Measurements from ENCODE around the gene PGAP1.
A peak's percentile ranks its signal among the peaks of the same experiment; 100 is the strongest.

The PGAP1 gene

GRCh38 chr2:196966061-196966460, 39.6 kb upstream of the PGAP1 start:
- DNase-seq (ENCODE audit: low spot score): no peak
- H3K36me3 ChIP-seq (replicated peaks in 1 of 2; ENCODE audit: control insufficient read depth in 2 of 2, insufficient read depth in 2 of 2, low read length in 2 of 2): no peaks in the 10 kb centered on the region
- H2AFZ ChIP-seq (ENCODE audit: low read length): peak overlapping the region; percentile 8
- no peak overlapping the region for H3K27ac ChIP-seq (replicated peaks; ENCODE audit: low read length)
- H3K9me3 ChIP-seq (replicated peaks in 1 of 2; ENCODE audit: control insufficient read depth in 2 of 2, insufficient read depth in 1 of 2, low read depth in 1 of 2, low read length in 2 of 2): peaks cover 0 to 4% of the 10 kb centered on the region in 2 donors
- H2BK5ac ChIP-seq (ENCODE audit: low read length): no peak overlapping the region
- no CpG with 5 or more reads among the region's 3 CpGs for WGBS, 2 donors (ENCODE audit: extremely low coverage in 2 of 2, insufficient read length in 2 of 2, insufficient replicate concordance in 1 of 2)
- no peak overlapping the region for H3K4me2 ChIP-seq (ENCODE audit: insufficient read depth, low read length, poor library complexity, severe bottlenecking)
- H2AK5ac ChIP-seq (ENCODE audit: low read depth, low read length): no peak overlapping the region
- H4K8ac ChIP-seq (ENCODE audit: low read depth, low read length): no peak overlapping the region
- no peak overlapping the region for H3K23ac ChIP-seq (ENCODE audit: low read depth, low read length, poor library complexity)
- H3K18ac ChIP-seq (ENCODE audit: low read length): no peak overlapping the region
- no peak overlapping the region for H3K9ac ChIP-seq (ENCODE audit: low read depth, low read length, poor library complexity)
- peaks cover 0 to 5% of the 10 kb centered on the region in 2 donors for H3K4me1 ChIP-seq (ENCODE audit: control insufficient read depth in 2 of 2, insufficient read depth in 1 of 2, low read depth in 1 of 2, low read length in 2 of 2)
- no peak overlapping the region for H3K4ac ChIP-seq (ENCODE audit: low read length)
- no peak overlapping the region for H4K91ac ChIP-seq (ENCODE audit: low read depth, low read length, poor library complexity)
- H3K27me3 ChIP-seq (ENCODE audit: control insufficient read depth in 3 of 3, insufficient read depth in 3 of 3, low read depth in 1 of 3, low read length in 3 of 3): peaks cover 0 to 1% (median 0%) of the 10 kb centered on the region in 3 experiments
- H2BK120ac ChIP-seq (ENCODE audit: low read depth, low read length): no peak overlapping the region
- H3K14ac ChIP-seq (ENCODE audit: low read length): no peak overlapping the region
- H2BK15ac ChIP-seq (ENCODE audit: low read length): no peak overlapping the region
- no peak overlapping the region for H3K4me3 ChIP-seq (ENCODE audit: low read length in 2 of 2)
- H2BK12ac ChIP-seq (ENCODE audit: low read length): no peak overlapping the region
- no peaks in the 10 kb centered on the region for H3K79me1 ChIP-seq (ENCODE audit: low read depth, low read length)

GRCh38 chr2:196965651-196966050, 39.1 kb upstream of the PGAP1 start:
- Histone ChIP-seq H3K4me2 (ENCODE audit: insufficient read depth, low read length, poor library complexity, severe bottlenecking) (no peak overlapping the region), H3K27me3 (ENCODE audit: control insufficient read depth in 3 of 3, insufficient read depth in 3 of 3, low read depth in 1 of 3, low read length in 3 of 3) (peaks cover 0 to 1% (median 0%) of the 10 kb centered on the region in 3 experiments), H3K14ac (ENCODE audit: low read length) (no peak overlapping the region), H2BK15ac (ENCODE audit: low read length) (no peak overlapping the region), H3K18ac (ENCODE audit: low read length) (no peak overlapping the region), H3K4me3 (ENCODE audit: low read length in 2 of 2) (no peak overlapping the region), H3K4ac (ENCODE audit: low read length) (no peak overlapping the region), H3K79me1 (ENCODE audit: low read depth, low read length) (no peaks in the 10 kb centered on the region), H2BK5ac (ENCODE audit: low read length) (no peak overlapping the region), H3K36me3 (replicated peaks in 1 of 2; ENCODE audit: control insufficient read depth in 2 of 2, insufficient read depth in 2 of 2, low read length in 2 of 2) (no peaks in the 10 kb centered on the region), H2BK12ac (ENCODE audit: low read length) (no peak overlapping the region), H3K4me1 (ENCODE audit: control insufficient read depth in 2 of 2, insufficient read depth in 1 of 2, low read depth in 1 of 2, low read length in 2 of 2) (peaks cover 0 to 5% of the 10 kb centered on the region in 2 donors), H2AK5ac (ENCODE audit: low read depth, low read length) (no peak overlapping the region), H3K23ac (ENCODE audit: low read depth, low read length, poor library complexity) (no peak overlapping the region), H4K91ac (ENCODE audit: low read depth, low read length, poor library complexity) (no peak overlapping the region), H4K8ac (ENCODE audit: low read depth, low read length) (no peak overlapping the region), H3K27ac (replicated peaks; ENCODE audit: low read length) (no peak overlapping the region), H3K9me3 (replicated peaks in 1 of 2; ENCODE audit: control insufficient read depth in 2 of 2, insufficient read depth in 1 of 2, low read depth in 1 of 2, low read length in 2 of 2) (peaks cover 0 to 4% of the 10 kb centered on the region in 2 donors), H2BK120ac (ENCODE audit: low read depth, low read length) (no peak overlapping the region), H2AFZ (ENCODE audit: low read length) (peak overlapping the region; percentile 8), H3K9ac (ENCODE audit: low read depth, low read length, poor library complexity) (no peak overlapping the region)
- no CpG with 5 or more reads among the region's 4 CpGs for WGBS, 2 donors (ENCODE audit: extremely low coverage in 2 of 2, insufficient read length in 2 of 2, insufficient replicate concordance in 1 of 2)
- DNase-seq (ENCODE audit: low spot score): no peak

- Histone ChIP-seq H3K4me1 (ENCODE audit: control insufficient read depth in 2 of 2, insufficient read depth in 1 of 2, low read depth in 1 of 2, low read length in 2 of 2) (peaks cover 0 to 5% of the 10 kb centered on the region in 2 donors), H3K9me3 (replicated peaks in 1 of 2; ENCODE audit: control insufficient read depth in 2 of 2, insufficient read depth in 1 of 2, low read depth in 1 of 2, low read length in 2 of 2) (peaks cover 0 to 4% of the 10 kb centered on the region in 2 donors), H3K27ac (replicated peaks; ENCODE audit: low read length) (no peak overlapping the region), H2AK5ac (ENCODE audit: low read depth, low read length) (no peak overlapping the region), H3K18ac (ENCODE audit: low read length) (peak overlapping the region; percentile 29), H2BK120ac (ENCODE audit: low read depth, low read length) (no peak overlapping the region), H2AFZ (ENCODE audit: low read length) (no peak overlapping the region), H4K91ac (ENCODE audit: low read depth, low read length, poor library complexity) (no peak overlapping the region), H3K36me3 (replicated peaks in 1 of 2; ENCODE audit: control insufficient read depth in 2 of 2, insufficient read depth in 2 of 2, low read length in 2 of 2) (no peaks in the 10 kb centered on the region), H2BK12ac (ENCODE audit: low read length) (no peak overlapping the region), H3K4ac (ENCODE audit: low read length) (no peak overlapping the region), H3K23ac (ENCODE audit: low read depth, low read length, poor library complexity) (no peak overlapping the region), H2BK5ac (ENCODE audit: low read length) (no peak overlapping the region), H3K14ac (ENCODE audit: low read length) (no peak overlapping the region), H3K4me3 (ENCODE audit: low read length in 2 of 2) (no peak overlapping the region), H3K27me3 (ENCODE audit: control insufficient read depth in 3 of 3, insufficient read depth in 3 of 3, low read depth in 1 of 3, low read length in 3 of 3) (peaks cover 0 to 1% (median 0%) of the 10 kb centered on the region in 3 experiments), H3K4me2 (ENCODE audit: insufficient read depth, low read length, poor library complexity, severe bottlenecking) (no peak overlapping the region), H2BK15ac (ENCODE audit: low read length) (no peak overlapping the region), H4K8ac (ENCODE audit: low read depth, low read length) (no peak overlapping the region), H3K79me1 (ENCODE audit: low read depth, low read length) (no peaks in the 10 kb centered on the region), H3K9ac (ENCODE audit: low read depth, low read length, poor library complexity) (no peak overlapping the region)
- DNase-seq (ENCODE audit: low spot score): no peak
- WGBS, 2 donors (ENCODE audit: extremely low coverage in 2 of 2, insufficient read length in 2 of 2, insufficient replicate concordance in 1 of 2): no CpG with 5 or more reads among the region's 1 CpG
Measured at GRCh38 chr2:196963961-196964360, 37.5 kb upstream of the PGAP1 start.

GRCh38 chr2:196963043-196963442, 36.5 kb upstream of the PGAP1 start:
- Histone ChIP-seq H3K4ac (ENCODE audit: low read length) (no peak overlapping the region), H2BK120ac (ENCODE audit: low read depth, low read length) (no peak overlapping the region), H3K4me2 (ENCODE audit: insufficient read depth, low read length, poor library complexity, severe bottlenecking) (no peak overlapping the region), H2BK15ac (ENCODE audit: low read length) (no peak overlapping the region), H3K9me3 (replicated peaks in 1 of 2; ENCODE audit: control insufficient read depth in 2 of 2, insufficient read depth in 1 of 2, low read depth in 1 of 2, low read length in 2 of 2) (peaks cover 0 to 4% of the 10 kb centered on the region in 2 donors), H2BK5ac (ENCODE audit: low read length) (no peak overlapping the region), H4K91ac (ENCODE audit: low read depth, low read length, poor library complexity) (no peak overlapping the region), H4K8ac (ENCODE audit: low read depth, low read length) (no peak overlapping the region), H3K27me3 (ENCODE audit: control insufficient read depth in 3 of 3, insufficient read depth in 3 of 3, low read depth in 1 of 3, low read length in 3 of 3) (peaks cover 0 to 1% (median 0%) of the 10 kb centered on the region in 3 experiments), H3K18ac (ENCODE audit: low read length) (no peak overlapping the region), H2AFZ (ENCODE audit: low read length) (no peak overlapping the region), H3K4me1 (ENCODE audit: control insufficient read depth in 2 of 2, insufficient read depth in 1 of 2, low read depth in 1 of 2, low read length in 2 of 2) (peaks cover 0 to 5% of the 10 kb centered on the region in 2 donors), H3K9ac (ENCODE audit: low read depth, low read length, poor library complexity) (no peak overlapping the region), H2BK12ac (ENCODE audit: low read length) (no peak overlapping the region), H2AK5ac (ENCODE audit: low read depth, low read length) (no peak overlapping the region), H3K23ac (ENCODE audit: low read depth, low read length, poor library complexity) (no peak overlapping the region), H3K14ac (ENCODE audit: low read length) (no peak overlapping the region), H3K36me3 (replicated peaks in 1 of 2; ENCODE audit: control insufficient read depth in 2 of 2, insufficient read depth in 2 of 2, low read length in 2 of 2) (no peaks in the 10 kb centered on the region), H3K4me3 (ENCODE audit: low read length in 2 of 2) (no peak overlapping the region), H3K27ac (replicated peaks; ENCODE audit: low read length) (no peak overlapping the region), H3K79me1 (ENCODE audit: low read depth, low read length) (no peaks in the 10 kb centered on the region)
- WGBS, 2 donors (ENCODE audit: extremely low coverage in 2 of 2, insufficient read length in 2 of 2, insufficient replicate concordance in 1 of 2): no CpG with 5 or more reads among the region's 2 CpGs
- no peak for DNase-seq (ENCODE audit: low spot score)
